HG02798 (cell line): ENCODE results near the gene FSTL4.

Experiments used
- ATAC-seq: cut with Tn5 transposase; IDR thresholded peaks from one replicate; pipeline ENCODE4 v1.9.1; 2021; ENCODE audit warnings: mild to moderate bottlenecking; ENCODE audit not compliant: unreplicated experiment, poor library complexity

FSTL4 gene

DNA sequence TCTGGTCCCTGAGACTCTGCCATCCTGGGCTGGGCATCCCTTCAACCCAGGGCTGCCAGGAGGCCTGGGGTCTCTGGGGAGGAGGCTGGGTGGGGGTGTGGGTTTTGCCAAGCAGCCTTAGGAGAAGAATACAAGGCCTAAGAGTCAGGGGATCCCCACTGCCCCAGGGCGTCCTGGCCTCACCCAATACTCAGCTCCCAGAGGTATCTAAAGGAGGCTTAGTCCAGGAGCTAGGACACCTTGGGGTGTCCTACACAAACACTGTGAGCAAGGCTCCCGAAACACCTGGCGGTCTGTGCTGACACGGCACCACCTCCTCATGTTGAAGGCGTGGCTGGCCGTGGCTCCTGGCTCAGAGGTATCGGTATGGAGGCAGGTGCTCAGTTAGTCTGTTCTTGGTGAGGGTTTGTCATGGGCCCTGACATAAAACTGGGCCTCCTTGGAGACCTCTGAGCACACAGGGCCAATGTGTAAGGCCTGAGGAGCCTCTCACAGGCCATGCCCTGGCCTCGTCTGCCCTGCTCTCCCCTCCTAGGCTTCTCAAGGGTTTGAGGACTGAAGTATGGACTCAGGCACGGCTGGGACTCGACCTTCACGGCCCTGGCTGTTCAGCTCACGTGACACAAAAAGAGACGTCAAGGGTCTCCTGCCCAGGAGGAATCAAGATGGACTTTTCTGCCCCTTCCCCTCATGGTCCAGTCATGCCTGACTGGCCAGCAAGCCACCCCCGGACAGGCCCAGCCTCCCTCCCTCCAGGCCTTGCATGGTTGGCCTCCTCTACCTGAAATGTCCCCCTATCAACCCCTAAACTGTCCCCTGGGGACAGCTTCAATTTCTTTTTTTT lies 277.3 kb downstream of the FSTL4 start:
- no peak for ATAC-seq

DNA sequence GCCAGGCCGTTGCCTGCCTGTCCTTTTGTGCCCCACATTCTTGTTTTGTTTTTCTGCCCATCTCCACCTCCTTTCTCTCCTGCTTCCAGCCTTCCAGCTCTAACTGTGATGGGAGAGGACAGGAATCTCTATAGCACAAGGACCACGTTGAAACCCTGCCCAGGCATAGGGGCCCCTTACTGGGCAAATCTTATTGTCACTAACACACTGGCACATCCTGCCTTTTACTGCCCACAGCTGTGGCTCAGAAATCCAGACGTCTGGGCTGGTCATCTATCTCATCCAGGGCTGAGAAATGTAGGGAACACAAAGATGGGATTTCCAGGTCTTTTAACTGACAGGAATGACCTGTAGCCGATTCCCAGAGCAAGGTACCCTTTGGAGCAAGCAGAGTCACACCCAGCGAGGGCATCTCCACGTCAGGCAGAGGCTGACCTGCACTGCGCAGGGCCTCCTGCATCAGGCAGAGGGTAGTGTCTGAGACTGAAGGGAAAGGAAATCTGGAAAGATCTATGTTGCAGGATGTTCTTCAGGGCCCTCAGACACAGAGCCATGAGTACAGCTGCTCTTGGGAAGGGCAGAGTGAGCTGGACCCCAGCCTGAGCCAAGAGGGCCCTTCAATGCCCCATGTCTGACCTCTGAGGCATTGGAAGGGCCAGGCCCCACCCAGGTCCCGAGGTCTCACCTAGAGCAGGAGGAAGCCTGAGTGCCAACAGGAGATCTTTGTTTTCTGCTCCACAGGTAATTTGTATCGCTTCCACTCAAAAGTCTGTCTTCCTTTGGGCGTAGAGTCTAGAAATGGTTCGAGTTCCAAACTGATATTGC lies 278.8 kb downstream of the FSTL4 start:
- ATAC-seq: no peak

DNA sequence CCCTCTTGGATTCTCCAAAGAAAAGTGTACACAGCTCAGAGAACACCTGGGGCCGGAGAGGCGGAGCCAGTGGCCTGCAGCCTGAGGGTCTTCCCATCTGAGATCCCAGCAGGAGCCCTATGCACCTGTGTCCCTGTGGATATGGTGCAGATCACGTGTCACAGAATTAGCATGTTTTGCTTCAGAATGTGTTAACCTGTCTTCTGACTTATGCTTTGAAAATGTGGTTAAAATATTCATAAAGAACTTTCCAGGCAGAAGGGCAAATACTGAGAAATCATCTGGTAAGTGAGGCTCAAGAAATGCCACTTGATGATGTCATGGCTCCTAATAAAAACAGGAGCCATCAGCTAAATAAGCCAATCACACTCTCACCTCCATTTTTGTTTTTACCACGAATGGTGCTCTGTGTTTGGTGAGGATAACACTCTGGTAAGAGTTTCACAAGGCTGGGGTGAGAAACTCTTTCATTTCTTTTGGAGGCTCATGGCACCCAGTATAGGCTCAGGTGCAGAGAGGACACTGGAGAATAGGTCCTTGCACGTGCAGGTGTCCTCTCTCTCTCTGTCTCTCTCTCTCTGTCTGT lies 279.8 kb downstream of the FSTL4 start:
- no peak for ATAC-seq

DNA sequence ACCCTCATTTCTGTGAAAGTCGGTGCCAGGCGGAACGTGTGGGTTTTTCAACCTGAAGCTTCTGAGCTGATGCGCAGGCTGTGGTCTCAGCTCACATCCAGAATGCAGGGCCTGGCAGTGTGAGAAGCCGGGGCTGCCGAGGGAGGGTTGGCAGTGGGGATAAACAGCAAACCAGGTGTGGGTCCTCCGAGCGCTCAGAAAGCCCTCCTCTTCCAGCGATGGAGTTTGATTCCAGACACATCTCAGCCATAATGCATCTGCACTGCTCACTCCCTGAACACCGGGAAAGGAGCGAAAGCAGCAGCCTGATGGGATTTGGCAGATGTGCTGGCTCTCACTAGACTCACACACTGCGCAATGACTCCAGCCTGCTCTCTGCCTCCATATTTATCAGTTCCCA lies 280.4 kb downstream of the FSTL4 start:
- no peak for ATAC-seq

DNA sequence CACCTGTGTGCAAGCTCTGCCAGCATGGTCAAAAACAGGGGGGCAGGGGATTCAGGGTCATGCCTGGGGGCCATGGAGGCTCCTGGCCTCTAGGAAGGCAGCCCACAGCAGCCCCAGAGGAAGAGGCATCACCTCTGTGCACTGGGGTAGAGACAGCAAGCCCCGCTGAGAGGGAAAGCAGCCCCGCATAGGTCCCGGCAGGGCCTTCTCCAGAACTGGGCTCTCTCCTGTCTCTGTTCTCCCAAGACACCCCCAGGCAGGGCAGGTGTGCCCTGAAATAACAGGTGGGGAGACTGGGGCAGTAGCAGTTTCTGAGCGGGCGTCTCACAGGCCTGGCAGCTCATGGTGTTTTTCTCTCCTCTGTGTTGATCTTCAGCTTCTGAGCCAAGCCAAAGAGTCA lies 281.4 kb downstream of the FSTL4 start:
- no peak for ATAC-seq

DNA sequence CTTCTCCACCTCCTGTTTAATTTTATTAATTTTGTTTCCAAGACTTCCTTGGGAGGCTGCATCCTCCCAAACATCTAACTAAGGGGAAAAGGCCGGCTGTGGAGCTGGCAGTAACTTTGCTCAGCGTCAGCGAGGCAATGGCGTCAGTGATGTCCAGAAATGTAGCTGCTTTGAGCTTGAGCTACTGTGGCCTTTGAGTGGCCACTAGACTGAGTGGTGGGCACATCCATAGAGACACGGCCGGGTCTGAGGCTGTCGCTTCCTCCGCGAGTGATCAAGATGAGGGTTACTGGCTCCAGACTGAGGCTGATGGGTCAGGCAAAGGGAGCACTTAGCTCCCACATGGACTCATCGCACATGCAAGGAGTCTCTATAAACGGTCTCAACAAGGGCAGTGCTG lies 283.5 kb downstream of the FSTL4 start:
- ATAC-seq: no peak

DNA sequence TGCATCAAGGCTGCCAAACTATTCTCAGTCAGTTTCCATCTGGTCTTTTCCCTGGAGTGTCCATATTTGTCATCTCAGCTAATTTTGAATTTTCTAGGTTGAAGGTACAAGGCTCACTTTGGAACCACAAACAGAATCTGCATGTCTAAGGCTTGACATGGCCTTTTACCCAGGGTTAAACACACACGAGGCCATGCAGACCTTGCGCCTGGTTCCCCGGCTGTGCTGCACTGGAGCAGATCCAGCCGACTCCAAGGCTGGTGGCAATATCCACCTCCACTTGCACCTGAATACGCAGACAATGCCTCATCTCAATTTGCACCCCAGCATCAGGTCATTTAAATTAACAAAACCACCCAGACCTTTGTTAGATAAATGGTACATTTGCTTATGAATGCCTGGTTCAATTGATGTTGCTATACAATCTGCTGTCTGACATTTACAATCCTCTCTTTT lies 284.4 kb downstream of the FSTL4 start:
- ATAC-seq: no peak

DNA sequence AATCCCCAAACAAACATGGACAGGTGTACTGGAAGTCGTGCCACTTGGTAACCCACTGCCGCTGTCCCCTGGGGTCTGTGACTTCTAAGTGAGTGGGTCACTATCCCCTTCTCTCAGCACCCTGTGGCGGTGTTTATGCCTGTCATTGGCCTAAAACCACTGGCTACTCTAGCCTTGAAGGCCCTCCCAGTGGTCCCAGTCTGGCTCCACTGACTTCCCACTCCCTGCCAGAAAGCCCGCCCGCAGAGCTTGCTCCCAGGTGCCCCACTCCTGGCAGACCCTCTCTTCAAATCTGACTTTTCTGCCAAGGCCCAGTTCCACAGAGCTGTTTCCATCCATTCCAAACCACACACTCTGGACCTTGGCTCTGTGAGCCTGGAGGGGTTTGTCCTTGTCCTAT lies 286.0 kb downstream of the FSTL4 start:
- no peak for ATAC-seq

DNA sequence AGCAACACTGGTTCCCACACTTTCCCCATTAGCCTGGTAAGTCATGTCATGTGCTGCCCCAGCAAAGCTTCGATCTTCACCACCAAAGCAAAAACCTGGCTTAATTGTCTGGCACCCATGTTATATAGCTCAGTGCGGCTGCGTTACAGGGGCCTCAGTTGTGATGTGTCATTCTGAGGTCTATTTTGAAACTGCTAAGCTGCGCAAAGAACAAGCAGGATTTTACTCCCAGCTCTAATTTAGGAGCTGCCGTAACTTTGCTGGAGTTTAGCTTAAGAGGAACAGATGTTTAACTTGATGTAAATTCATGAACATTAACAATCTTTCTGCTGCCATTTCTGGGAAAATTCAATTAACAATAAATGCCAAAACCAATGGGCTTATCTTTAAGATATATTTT lies 286.5 kb downstream of the FSTL4 start:
- no peak for ATAC-seq

DNA sequence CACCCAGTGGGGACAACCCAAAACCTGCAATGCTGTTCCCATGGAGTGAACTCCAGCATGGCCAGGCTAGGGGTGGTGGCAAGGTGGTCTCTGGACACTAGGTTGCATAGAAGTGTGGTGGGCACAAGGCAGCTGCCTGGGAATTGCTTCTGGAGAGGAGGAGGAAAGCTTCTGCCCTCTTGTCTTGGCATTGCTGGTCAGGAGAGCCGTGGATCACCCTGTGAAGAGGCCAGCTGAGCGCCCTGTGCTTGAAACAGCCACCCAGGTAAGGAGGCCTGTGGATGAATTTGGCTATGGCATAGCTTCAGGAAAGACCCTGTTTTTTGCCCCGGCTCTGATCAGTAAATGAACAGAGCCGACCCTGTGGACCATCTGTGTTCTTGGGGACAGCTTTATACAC lies 287.4 kb downstream of the FSTL4 start:
- no peak for ATAC-seq

DNA sequence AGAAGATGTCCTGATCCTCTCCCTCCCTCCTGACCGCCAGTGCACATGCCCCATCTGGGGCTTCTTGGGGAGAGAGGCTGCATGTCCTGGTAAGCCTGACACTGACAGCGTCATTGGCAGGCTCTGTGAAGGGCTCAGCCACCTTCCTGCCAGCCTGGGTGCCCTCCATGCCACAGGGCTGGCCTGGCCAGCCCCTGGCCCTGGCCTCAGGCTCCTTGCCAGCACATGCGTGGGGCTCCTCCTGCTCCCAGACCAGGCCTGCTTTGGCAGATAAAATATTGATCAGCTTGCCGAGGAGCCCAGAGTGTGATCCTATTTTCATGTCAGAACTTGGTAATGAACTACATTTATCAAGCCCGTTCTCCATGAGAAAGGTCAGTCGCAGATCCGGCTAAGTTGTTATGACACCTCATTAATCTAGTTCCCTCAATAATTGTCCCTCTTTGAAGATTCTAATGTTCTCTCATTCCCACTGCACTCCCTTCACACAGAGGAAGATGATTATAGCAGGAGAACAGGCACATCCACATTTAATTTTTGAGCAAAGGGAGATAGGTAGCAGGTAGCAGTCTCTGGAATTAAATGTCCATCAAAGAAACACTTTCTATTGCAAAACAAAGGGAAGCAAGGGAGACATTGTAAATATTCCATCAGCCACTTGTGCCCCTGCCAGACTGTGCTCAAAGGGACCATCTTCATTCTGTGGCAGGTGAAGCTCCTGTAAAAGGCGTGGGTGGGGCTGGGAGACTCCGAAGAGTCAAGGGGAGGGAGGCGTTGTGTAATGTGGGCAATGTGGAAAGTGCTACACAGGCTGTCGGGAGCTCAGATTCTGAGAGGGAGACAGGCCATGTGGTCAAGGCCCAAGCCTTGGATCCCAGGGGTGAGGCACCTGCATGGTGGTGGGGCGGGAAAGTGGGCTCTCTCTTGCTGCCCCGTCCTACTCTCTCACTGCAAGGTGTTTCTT lies 288.6 kb downstream of the FSTL4 start:
- no peak for ATAC-seq

DNA sequence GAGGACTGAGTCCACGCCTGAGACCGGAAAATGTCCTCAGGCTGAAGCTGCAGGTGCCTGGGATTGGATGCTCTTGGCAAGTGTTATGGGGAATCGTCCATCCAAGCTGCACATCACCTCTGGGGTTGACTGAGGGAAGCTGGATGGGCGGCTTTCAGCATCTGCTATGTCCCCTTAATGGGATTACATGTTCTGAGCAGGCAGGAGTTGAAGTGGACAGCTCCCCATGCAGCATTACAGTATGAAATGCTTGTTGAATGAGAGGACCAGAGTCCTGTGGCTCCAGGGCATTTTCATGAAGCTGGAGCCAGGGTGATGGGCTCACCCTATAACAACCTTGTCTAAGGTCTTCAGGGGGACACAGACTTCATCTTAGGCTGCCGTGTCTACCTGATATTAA lies 289.6 kb downstream of the FSTL4 start:
- ATAC-seq: no peak

DNA sequence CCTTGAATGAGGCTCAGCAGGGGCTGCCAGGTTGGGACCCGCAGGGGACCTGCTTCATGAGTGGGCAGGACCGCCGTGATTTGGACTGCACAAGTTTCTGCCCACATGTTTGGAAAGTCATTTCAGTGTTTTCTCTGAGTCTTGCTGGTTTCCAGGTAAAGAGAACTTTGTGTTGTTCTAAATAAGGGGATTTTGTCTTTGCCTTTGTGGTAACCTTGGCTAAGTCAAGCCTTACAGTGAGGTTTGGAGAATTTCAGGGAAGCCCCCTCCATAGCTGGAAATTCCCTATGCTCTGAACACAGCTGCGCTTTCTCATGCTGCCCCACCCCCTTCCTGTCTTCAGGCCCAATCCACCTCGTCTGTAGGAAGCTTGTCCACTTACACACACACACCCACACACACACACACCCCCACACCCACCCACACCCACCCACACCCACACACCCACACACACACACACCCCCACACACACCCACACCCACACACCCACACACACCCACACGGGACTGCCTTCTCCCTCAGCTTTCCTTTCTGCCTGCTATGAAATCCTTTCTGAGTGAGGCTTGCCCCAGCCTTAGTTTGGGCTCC lies 290.4 kb downstream of the FSTL4 start:
- ATAC-seq: peak; percentile 47

DNA sequence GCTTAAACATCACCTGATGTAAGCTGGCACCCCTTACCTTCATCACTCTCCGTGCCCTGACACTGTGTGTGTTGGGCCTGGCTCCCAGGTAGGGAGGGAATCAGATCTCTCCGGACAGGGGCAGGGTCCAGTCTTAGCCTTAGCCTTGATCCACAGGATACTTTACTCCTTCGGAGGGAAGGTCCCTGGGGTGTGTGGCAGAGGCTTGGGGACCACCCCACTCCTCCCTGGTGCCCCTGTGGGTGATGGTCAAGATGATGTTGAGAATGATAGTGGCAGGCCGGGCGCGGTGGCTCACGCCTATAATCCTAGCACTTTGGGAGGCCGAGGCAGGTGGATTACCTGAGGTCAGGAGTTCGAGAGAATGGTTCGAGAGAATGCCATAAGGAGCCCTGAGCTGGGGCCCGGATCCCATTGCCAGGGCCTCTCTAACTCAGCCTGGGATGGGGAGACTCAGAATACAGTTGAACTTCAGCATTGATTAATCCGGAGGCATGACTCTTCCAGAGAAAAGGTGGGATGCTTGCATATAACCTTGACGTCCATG lies 291.0 kb downstream of the FSTL4 start:
- no peak for ATAC-seq

DNA sequence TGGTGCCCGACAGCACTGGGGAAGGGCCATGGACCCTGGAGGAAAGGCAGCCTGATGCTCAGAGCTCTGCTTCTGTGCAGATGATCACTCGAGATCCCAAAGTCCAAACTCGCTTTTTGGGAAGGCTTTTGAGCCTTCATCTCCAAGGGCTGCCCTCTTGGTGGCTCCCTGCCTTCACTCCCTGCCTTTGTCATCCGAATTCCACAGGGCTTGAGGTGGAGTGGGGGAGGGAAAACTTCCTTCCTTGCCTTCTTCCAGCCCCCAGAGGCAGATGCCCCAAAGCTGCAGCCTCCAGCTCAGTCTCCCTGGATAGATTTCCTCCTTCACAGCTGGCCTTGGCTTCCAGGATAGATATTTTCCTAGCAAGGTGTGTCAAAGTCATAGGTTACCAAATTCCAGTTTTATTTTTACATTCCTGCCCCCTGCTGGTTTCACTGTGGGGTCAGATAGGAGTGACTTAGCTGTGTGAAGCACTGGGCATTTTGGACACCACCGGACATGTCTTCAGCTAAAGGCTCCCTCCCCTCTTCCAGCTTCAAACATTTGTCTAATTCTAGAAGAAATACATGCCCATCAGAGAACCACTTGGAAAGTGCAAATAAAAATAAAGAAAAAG lies 292.3 kb downstream of the FSTL4 start:
- no peak for ATAC-seq

DNA sequence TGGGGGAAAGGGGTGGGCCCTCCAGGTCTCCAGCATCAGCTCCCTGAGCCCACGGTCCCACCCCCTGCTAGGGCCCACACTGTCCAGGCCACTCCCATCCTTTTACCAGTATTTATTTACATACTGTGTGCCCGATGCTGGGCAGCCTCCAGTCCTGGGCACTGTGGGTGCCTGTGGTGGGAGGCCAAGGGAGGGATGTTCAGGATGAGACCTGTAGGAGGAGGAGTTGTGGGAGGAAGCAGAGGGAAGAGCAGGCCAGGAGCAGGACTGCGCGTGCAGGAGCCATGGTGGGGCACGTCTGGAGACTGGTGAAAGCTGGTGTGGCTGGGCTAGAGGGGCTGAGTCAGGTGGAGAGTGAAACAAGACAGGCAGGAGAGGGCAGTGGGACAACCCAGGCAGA lies 293.1 kb downstream of the FSTL4 start:
- no peak for ATAC-seq

DNA sequence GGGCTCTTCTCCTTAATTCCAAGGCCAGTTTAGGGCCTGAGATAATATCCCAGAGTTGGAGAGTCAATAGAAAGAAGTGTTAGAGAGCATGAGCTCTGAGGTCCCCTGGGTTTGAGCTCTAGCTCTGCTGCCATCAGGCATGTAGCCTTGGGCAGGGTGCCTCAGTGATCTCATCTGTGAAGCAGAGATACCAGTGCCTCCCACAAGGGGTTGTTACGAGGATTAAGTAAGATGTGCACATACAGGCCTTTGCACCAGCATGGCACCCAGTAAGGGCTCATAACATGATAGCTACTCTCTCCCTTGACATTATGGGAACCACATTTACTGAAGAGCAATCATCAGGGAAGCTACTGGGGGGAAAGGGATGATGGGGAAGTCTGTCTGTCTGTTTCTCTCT lies 294.8 kb downstream of the FSTL4 start:
- no peak for ATAC-seq

DNA sequence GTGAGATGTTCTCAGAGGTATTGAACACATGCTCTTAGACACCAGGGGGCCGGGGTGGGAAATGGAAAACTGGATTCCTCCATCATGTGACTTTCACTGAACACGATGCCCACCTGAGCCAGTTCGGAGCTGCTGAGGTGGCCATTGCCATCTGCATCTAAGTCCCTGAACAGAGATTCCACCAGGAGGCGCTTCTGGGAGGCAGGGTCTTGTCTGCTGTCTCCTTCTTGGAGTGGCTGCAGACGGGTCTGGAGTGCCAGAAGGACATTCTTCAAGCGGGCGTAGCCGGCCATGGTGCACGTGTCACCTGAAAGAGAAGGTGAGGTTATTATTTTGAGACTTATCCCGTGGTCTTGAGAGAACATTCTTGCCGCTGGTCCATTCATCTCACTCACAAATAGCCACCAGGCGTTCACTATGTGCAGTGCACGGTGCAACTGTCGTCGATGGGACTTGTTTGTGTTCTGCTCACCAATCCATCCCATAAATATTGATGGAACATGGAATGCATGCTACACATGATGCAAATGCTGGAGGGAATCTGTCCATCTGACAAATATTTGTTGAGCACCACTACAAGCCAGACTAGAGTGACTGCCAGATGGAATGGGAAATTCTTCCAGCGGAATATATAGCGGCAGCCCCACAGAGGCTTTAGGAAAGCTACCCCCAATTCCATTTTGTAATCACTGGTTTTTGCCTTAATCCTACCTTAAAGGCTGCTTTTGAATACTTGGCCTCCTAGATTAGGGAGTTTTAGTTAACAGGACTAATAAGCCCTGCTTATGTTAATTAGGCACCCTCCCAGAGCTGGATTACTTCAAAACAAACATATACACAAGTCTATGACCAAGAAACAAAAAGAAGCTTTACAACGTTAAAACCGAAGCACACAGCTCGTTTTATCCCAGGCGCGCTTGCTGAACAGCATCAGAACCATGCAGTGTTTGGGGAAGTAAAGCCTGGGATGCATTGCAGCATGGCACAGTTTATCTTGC lies 295.7 kb downstream of the FSTL4 start:
- no peak for ATAC-seq
